NCI-H526 treated with DMSO at 0.1 percent for 48 hours (cell line): Measurements from ENCODE around the gene U2AF2.

Source experiments
- DNase-seq: peaks from one replicate; lab custom pipeline; 2025; lab: John Stamatoyannopoulos, UW

The U2AF2 gene

GRCh38 chr19:55656988-55657747 is 2.3 kb downstream of the U2AF2 start:
- DNase-seq: peak; percentile 47

- no peak for DNase-seq
These were observed 4.1 kb downstream of the U2AF2 start for GRCh38 chr19:55658846-55659459.

- no peak for DNase-seq
These were observed 5.0 kb downstream of the U2AF2 start for GRCh38 chr19:55659822-55660221.

GRCh38 chr19:55660404-55660803 is 5.6 kb downstream of the U2AF2 start:
- no peak for DNase-seq

- no peak for DNase-seq
These were observed 6.2 kb downstream of the U2AF2 start for GRCh38 chr19:55660991-55661390.

DNA sequence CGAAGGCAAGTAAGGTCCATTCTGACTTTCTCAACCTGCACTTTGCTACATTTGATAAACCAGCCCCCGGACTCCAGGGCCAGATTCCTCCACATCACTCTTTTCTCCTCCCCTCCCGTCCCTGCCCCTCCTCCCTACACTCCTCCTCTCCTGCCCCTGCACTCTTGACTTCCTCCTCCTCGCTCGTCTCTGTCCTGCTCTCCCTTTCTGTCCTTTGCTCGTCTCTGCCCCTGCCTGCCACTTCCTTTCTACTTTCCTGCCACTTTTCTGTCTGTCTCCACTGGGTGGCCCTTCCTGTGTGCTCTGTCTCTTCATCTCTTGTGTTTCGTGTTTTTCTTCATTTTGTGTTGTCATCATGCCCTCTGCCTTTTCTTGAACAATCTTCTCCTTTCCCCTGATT is 7.0 kb downstream of the U2AF2 start:
- no peak for DNase-seq

- DNase-seq: no peak
These were observed 9.2 kb downstream of the U2AF2 start for GRCh38 chr19:55663846-55664536.

DNA sequence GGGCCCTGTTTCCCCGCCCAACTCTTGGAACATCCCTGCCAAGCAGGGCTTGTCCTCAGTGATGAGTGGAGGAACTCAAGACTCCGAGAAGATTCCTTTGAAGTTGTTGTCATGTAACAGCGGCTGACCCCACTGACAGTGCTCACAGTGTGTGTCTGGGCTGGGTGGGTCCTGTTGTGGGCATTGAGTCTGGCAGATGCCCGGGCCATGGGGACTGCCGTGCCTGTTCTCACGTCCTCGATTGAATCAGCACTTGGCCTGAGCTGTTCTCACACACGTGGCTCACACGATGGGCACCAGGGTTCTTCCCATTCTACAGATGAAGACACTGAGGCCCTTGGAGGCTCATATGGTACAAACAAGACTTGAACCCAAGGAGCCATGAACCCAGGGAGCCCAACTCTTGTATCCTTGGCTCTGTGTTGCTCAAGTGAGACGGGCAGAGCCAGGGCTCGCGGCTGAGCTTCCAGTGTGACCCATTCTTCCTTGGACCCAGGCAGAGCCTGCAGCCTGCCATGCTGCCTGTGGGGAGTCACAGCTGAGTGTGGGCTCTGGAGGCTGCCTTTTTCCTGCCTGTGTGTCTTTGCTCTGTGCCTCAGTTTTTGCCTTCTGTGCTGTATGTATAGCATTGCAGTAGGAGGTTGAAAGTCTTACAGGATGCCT is 11.6 kb downstream of the U2AF2 start:
- no peak for DNase-seq

DNA sequence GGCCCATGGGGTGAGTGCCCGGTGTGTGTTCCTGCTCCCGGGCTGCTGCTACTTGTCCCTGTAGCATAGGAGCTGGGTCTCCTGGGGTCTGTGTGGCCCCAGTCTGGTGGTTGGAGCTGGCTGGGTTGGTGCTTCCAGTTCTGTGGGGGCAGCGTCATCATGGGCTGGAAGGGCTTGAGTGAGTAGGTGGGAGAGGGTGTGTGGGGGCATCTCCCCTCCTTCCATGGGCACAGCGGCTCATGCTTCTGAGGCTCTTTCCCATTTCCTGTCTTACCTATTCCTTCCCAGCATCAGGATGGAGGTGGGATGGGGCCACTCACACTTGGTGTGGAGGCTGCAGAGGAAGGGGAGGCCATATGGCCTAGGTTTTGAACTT is 12.2 kb downstream of the U2AF2 start:
- DNase-seq: no peak

- DNase-seq: no peak
These were observed 12.7 kb downstream of the U2AF2 start for GRCh38 chr19:55667511-55667910.

- DNase-seq: no peak
These were observed 13.1 kb downstream of the U2AF2 start for GRCh38 chr19:55667958-55668357.

DNA sequence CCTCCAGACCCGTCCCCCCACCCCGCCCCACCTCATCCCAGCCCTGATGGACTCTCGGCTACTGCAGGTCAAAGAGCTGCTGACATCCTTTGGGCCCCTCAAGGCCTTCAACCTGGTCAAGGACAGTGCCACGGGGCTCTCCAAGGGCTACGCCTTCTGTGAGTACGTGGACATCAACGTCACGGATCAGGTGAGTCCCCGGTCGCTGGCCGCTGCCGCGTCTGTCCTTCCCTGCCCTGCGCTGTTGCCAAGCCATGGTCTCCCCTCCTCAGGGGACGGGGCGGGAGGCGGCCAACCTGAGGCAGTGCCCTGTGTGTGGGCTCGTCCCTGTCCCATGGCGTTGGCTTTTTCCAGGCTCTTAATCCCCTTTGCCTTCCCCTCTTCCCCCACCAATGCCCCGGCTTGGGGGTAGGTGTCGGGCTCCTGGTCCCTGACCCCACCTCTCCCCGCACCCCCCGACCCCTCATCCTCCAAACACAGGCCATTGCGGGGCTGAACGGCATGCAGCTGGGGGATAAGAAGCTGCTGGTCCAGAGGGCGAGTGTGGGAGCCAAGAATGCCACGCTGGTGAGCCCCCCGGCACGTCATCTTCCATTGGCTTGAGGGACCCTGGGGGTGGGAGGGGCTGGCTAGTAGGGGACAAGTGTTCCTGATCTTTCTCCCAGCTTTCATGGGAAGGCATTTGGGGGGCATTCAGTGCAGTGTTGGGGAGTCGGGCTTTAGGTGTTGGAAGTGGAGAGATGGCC is 13.9 kb downstream of the U2AF2 start:
- no peak for DNase-seq

GRCh38 chr19:55669418-55670279 is 14.8 kb downstream of the U2AF2 start:
- DNase-seq: no peak

DNA sequence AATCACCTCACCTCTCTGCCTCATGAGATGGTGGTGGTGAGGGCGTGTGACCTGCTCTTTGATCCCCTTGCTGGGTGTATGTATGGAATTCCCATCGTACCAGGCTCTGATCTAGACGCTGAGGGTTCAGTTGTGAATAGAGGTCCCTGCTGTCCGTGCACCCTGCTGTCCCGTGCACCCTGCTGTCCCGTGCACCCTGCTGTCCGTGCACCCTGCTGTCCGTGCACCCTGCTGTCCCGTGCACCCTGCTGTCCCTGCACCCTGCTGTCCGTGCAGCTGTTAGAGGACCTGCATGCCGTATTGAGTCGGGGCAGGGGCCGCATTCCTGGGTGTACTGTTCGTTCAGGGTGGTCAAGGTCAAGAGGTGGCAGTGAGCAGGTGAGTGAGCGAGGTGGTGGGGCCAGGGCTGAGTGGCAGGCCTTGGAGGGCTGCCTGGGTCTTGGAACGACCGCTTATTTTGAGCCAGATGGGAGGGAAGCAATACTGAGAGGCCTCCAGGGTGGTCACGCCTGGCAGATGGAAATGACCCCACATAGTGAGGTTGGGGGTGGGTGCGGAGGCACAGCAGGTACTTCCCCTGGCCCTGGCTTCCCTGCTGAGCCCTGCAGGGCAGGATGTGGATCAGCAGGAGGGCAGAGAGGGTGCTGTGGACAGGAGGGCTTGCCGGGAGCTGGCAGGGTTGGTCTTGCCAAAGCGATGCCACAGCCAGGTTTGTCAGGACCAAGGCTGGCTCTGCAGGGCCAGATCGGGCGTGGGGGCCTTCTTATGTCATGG is 15.6 kb downstream of the U2AF2 start:
- DNase-seq: no peak

DNA sequence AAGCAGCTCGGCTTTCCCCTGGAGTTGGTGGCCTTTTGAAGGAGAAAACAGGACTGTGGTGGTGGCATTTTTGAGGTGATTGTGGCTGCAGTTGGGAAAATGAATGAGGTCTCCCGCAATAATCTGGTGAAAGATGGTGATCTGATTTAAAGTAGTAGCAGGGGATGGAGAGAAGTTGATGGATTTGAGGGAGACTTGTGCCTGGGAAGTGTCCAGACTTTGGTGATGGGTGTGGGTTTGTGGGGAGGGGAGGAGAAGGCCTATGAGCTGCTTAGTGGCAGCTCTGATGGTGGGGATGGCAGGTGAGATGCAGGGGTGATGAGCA is 16.2 kb downstream of the U2AF2 start:
- DNase-seq: no peak

DNA sequence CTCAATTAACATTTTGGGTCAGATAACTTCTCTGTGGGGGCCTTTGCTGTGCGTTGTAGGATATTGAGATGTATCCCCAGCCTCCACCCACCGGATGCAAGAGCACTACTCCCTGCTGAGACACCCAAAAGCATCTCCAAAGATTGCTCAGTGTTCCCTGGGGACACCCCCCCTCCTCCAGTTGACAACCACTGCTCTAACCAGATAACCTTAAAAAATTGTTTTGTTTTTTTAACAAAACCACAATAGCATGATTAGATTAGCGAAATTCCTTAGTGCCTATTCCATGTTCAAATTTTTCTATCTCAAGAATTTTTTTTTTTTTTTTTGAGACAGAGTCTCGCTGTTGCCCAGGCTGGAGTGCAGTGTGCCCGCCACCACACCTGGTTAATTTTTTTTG is 17.6 kb downstream of the U2AF2 start:
- DNase-seq: no peak

DNA sequence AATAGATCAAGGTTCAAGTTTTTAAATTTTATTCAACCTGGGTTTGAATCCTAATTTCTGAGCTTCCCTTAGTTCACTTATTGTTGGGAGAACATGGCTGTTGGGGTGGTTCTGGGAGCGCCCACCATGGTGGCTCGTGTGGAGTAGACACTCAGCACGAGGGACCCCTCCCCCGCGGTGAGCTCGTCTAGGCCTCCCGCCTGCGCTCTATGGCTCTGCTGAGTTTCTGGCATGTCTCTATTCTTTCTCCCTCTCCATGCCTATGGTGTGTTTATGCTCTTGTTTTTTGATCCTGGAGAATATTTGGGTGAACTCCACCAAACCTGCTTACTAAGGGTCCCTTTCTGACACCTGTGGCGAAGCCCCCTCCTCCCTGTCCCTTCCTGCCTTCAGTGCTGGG is 18.6 kb downstream of the U2AF2 start:
- DNase-seq: no peak

GRCh38 chr19:55673889-55674288 is 19.1 kb downstream of the U2AF2 start:
- no peak for DNase-seq

GRCh38 chr19:55674459-55674840 is 19.6 kb downstream of the U2AF2 start:
- no peak for DNase-seq

GRCh38 chr19:55674841-55675660 is 20.2 kb downstream of the U2AF2 start, which contains the start of gene EPN1:
EPN1 (plus strand) TSS chr19:55675226; CDS start chr19:55678628, 3,402 bp downstream.
- DNase-seq: peak; percentile 95
